HG03045 (cell line): ENCODE data around the gene KRTAP4-12.
"Not testable (repeated sequence)": the region's sequence is repeated elsewhere in the genome, so short reads cannot be mapped to it uniquely, and the experiment has no call there.

Source experiments
- ATAC-seq: cut with Tn5 transposase; IDR thresholded peaks from one replicate; pipeline ENCODE4 v1.9.1; 2021; ENCODE audit warnings: mild to moderate bottlenecking, moderate library complexity; ENCODE audit not compliant: unreplicated experiment

Gene KRTAP4-12

DNA sequence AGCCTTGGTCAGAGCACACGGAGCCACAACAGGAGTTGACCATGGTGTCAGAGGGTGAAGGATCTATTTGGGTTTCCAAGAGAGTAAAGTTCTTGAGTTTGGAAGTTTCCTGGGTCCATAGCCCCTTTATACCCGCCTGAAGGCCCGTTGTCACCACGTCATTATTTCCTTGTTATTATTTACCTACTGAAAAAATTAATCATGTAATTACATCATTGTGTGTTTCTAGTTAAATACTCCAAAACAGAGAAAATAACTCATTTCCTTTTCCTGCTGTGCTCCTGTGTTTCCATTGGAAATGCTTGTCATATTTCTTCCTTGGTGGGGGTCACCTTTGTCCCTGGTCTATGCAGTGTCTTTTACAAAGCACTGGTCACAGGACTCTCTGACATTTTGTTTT lies 25.9 kb downstream of the KRTAP4-12 start, which contains the start of gene KRTAP4-8:
Gene KRTAP4-8 (minus strand): TSS at position 101 of the 400 bp plus-strand sequence. CDS start 58 bp downstream, at position 43.
- ATAC-seq, result no peak

DNA sequence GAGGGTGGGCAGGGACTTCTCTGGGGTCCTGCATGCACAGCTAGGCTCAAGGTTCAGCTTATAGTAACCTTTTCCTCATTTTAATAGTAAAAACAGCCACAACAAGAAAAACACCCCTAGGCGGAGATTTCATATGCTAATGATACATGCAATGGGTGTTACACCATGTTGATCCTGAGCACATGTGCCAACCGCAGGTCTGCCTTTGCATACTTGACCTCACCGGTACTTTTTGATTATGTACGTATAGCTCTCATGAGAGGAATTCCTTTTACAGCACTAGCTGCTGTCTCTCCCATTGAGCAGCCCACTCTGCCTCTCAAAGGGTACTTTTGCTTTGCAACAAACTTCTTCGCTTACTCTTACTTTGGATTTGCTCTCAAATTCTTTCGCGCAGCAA lies 27.9 kb downstream of the KRTAP4-12 start:
- no peak for ATAC-seq

DNA sequence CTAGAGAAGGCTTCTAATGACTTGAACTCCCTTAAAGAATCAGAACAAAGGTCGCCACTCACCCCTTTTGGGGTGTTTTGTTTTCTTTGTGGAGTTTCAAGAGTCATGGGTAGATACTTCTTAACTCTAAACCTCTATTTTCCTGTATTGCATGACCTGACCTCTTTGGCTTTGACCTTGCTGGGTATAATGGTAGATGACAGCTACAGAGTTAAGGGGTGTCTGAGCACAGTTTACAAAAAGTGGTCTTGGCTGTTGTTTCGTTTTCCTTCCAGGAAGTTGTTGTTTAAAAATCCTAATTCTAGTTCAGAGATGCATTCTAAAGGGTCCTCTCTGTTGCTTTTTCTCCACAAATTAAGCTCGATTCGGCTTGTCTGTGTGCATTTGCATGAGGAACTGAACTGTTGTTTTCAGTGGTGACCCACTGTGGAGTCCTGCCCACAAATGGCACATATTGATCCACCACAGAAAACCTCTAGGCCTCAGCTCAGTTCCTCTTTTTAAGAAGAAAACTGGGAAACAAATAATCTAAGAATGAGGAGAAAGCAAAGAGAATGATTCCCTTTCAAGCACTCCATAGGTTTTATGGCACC lies 35.1 kb downstream of the KRTAP4-12 start:
- not testable (repeated sequence) for ATAC-seq

- ATAC-seq, result not testable (repeated sequence)
These were observed 39.7 kb downstream of the KRTAP4-12 start, which contains the start of gene KRTAP4-7 for GRCh38 chr17:41084100-41084856. Gene KRTAP4-7 (plus strand): TSS chr17:41084150. CDS start chr17:41084207, 57 bp downstream.

- not testable (repeated sequence) for ATAC-seq
These were observed 40.6 kb downstream of the KRTAP4-12 start for GRCh38 chr17:41083427-41083826.

DNA sequence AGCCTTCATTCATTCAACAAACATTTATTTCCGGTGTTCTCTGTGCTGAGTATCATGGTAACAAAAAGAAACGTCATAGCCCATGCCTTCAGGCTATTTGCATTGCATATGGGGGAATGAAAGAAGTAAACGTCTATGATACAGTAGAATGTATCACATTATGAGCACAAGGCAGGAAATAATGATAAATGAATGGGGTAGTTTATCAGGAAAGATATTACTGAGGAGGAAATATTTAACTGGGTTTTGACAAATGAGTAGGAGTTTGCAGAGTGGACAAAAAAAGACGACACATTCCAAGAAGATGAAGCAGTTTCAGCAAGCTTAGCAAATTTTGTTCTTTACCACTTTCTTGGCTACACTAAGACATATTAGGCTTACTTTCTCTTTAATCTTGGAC lies 41.4 kb downstream of the KRTAP4-12 start:
- ATAC-seq, result no peak

DNA sequence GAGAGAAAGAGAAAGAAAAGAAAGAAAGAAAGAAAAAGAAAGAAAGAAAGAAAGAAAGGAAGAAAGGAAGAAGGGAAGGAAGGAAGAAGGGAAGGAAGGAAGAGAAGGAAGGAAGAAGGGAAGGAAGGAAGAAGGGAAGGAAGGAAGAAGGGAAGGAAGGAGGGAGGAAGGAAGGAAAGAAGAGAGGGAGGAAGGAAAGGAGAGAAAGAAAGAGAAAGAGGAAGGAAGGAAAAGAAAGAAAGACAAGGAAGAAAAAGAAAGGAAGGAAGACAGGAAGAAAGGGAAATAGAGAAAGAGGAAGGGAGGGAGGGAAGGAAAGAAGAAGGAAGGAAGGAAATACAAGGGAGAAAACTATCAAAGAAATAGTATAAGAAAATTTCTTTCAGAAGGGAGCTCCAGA lies 47.2 kb downstream of the KRTAP4-12 start:
- ATAC-seq, result no peak

GRCh38 chr17:41073676-41074075 lies 50.3 kb downstream of the KRTAP4-12 start:
- no peak for ATAC-seq
